ENCODE results near the gene ITPR1.

The ITPR1 gene

GRCh38 chr3:4532535-4533112 is 39.5 kb downstream of the ITPR1 start:
- TF ChIP-seq HDGF (IDR thresholded peaks at IDR 0.05; ENCODE audit: borderline replicate concordance) (no peak), FOXK2 (IDR thresholded peaks at IDR 0.05) (no peak), CTBP1 (IDR thresholded peaks at IDR 0.05; ENCODE audit: borderline replicate concordance) (no peak), NFRKB (IDR thresholded peaks at IDR 0.05) (no peak), SUZ12 (IDR thresholded peaks at IDR 0.05) (no peak), ARNT (IDR thresholded peaks at IDR 0.05) (no peak), FOXA1 (IDR thresholded peaks at IDR 0.05) (no peak), TARDBP (IDR thresholded peaks at IDR 0.05) (no peak)
- ChIA-PET POLR2A (interaction anchor here (1.8 kb wide), 1 partner anchor 39 kb away, joined by 7 read pairs; the partner anchor contains the start of gene ITPR1), CTCF (no interaction called here)
- DNase-seq (ENCODE audit: extremely low spot score), result no peak

GRCh38 chr3:4533489-4534443 is 40.6 kb downstream of the ITPR1 start:
- ChIA-PET CTCF (interaction anchor here (0.6 to 1.2 kb wide), 3 partner anchors 11 to 100 kb away, joined by 3 to 4 read pairs (median 3); no protein-coding TSS in a partner anchor), POLR2A (interaction anchor here (0.9 to 1.8 kb wide), 2 partner anchors 41 kb away, joined by 4 to 7 read pairs; partner anchors contain the start of gene ITPR1)
- no peak for TF ChIP-seq FOXK2 (IDR thresholded peaks at IDR 0.05)
- peak; percentile 92 for TF ChIP-seq PKNOX1 (IDR thresholded peaks at IDR 0.05)
- TF ChIP-seq FOXM1 (IDR thresholded peaks at IDR 0.05; ENCODE audit: borderline replicate concordance), result no peak
- TF ChIP-seq ELF4 (IDR thresholded peaks at IDR 0.05), result no peak
- TF ChIP-seq HDGF (IDR thresholded peaks at IDR 0.05; ENCODE audit: borderline replicate concordance), result no peak
- no peak for TF ChIP-seq ARNT (IDR thresholded peaks at IDR 0.05)
- no peak for TF ChIP-seq BHLHE40 (IDR thresholded peaks at IDR 0.05; ENCODE audit: borderline replicate concordance)
- no peak for TF ChIP-seq NFRKB (IDR thresholded peaks at IDR 0.05)
- DNase-seq (ENCODE audit: extremely low spot score), result peak; percentile 54

- no peak for DNase-seq (ENCODE audit: extremely low spot score)
- ChIA-PET CTCF (interaction anchor here (0.6 to 1.2 kb wide), 2 partner anchors 99 to 815 kb away, joined by 3 to 4 read pairs; no protein-coding TSS in a partner anchor), POLR2A (interaction anchor here (0.9 kb wide), 1 partner anchor 42 kb away, joined by 4 read pairs; the partner anchor contains the start of gene ITPR1)
- TF ChIP-seq FOXA1 (IDR thresholded peaks at IDR 0.05) (no peak), HDGF (IDR thresholded peaks at IDR 0.05; ENCODE audit: borderline replicate concordance) (no peak), ELF4 (IDR thresholded peaks at IDR 0.05) (no peak), TARDBP (IDR thresholded peaks at IDR 0.05) (no peak), FOXM1 (IDR thresholded peaks at IDR 0.05; ENCODE audit: borderline replicate concordance) (no peak), FOXK2 (IDR thresholded peaks at IDR 0.05) (no peak), PKNOX1 (IDR thresholded peaks at IDR 0.05) (no peak), SUZ12 (IDR thresholded peaks at IDR 0.05) (no peak), L3MBTL2 (conservative IDR thresholded peaks at IDR 0.05) (no peak), BHLHE40 (IDR thresholded peaks at IDR 0.05; ENCODE audit: borderline replicate concordance) (no peak), NFRKB (IDR thresholded peaks at IDR 0.05) (no peak), CTBP1 (IDR thresholded peaks at IDR 0.05; ENCODE audit: borderline replicate concordance) (no peak), SP1 (IDR thresholded peaks at IDR 0.05) (no peak), ARNT (IDR thresholded peaks at IDR 0.05) (no peak), LEF1 (IDR thresholded peaks at IDR 0.05; ENCODE audit: borderline replicate concordance) (no peak), ZNF384 (IDR thresholded peaks at IDR 0.05) (no peak)
Measured at GRCh38 chr3:4534906-4535305, 41.8 kb downstream of the ITPR1 start.

- ChIA-PET POLR2A (no interaction called here), CTCF (interaction anchor here (1.3 kb wide), 1 partner anchor 9 kb away, joined by 3 read pairs; no protein-coding TSS in a partner anchor)
- TF ChIP-seq TARDBP (IDR thresholded peaks at IDR 0.05) (no peak), ELF4 (IDR thresholded peaks at IDR 0.05) (no peak), FOXM1 (IDR thresholded peaks at IDR 0.05; ENCODE audit: borderline replicate concordance) (no peak), HDGF (IDR thresholded peaks at IDR 0.05; ENCODE audit: borderline replicate concordance) (no peak), NFRKB (IDR thresholded peaks at IDR 0.05) (no peak), CTBP1 (IDR thresholded peaks at IDR 0.05; ENCODE audit: borderline replicate concordance) (no peak), ZNF384 (IDR thresholded peaks at IDR 0.05) (no peak), ARNT (IDR thresholded peaks at IDR 0.05) (no peak), SUZ12 (IDR thresholded peaks at IDR 0.05) (no peak), LEF1 (IDR thresholded peaks at IDR 0.05; ENCODE audit: borderline replicate concordance) (no peak), PKNOX1 (IDR thresholded peaks at IDR 0.05) (no peak), SP1 (IDR thresholded peaks at IDR 0.05) (no peak), L3MBTL2 (conservative IDR thresholded peaks at IDR 0.05) (no peak), BHLHE40 (IDR thresholded peaks at IDR 0.05; ENCODE audit: borderline replicate concordance) (no peak), FOXA1 (IDR thresholded peaks at IDR 0.05) (no peak), FOXK2 (IDR thresholded peaks at IDR 0.05) (no peak)
- DNase-seq (ENCODE audit: extremely low spot score), result no peak
Measured at GRCh38 chr3:4536260-4536659, 43.1 kb downstream of the ITPR1 start.

- no peak for TF ChIP-seq TARDBP (IDR thresholded peaks at IDR 0.05)
- TF ChIP-seq LEF1 (IDR thresholded peaks at IDR 0.05; ENCODE audit: borderline replicate concordance), result no peak
- TF ChIP-seq FOXA1 (IDR thresholded peaks at IDR 0.05), result no peak
- no peak for TF ChIP-seq ARNT (IDR thresholded peaks at IDR 0.05)
- no peak for TF ChIP-seq HDGF (IDR thresholded peaks at IDR 0.05; ENCODE audit: borderline replicate concordance)
- no peak for TF ChIP-seq SP1 (IDR thresholded peaks at IDR 0.05)
- TF ChIP-seq ELF4 (IDR thresholded peaks at IDR 0.05), result no peak
- TF ChIP-seq BHLHE40 (IDR thresholded peaks at IDR 0.05; ENCODE audit: borderline replicate concordance), result no peak
- no peak for TF ChIP-seq L3MBTL2 (conservative IDR thresholded peaks at IDR 0.05)
- no peak for TF ChIP-seq NFRKB (IDR thresholded peaks at IDR 0.05)
- no peak for TF ChIP-seq ZNF384 (IDR thresholded peaks at IDR 0.05)
- POLR2A ChIA-PET, result no interaction called here
Measured at GRCh38 chr3:4540267-4540666, 47.1 kb downstream of the ITPR1 start.

More at GRCh38 chr3:4540267-4540666, 47.1 kb downstream of the ITPR1 start:
- CTCF ChIA-PET, result no interaction called here
- no peak for DNase-seq (ENCODE audit: extremely low spot score)

Measured in HEK293T (cell line).